ENCODE measurements around the gene KRT73. TPM values are rescaled to one million over a fixed set of nuclear protein-coding genes. Genes with fewer than 3 reads are reported as not detected.

Gene KRT73
- total RNA-seq, 1 experiment from 2014 or later = not detected

- no peak for DNase-seq (ENCODE audit: low read depth)
These were observed 43.1 kb downstream of the KRT73 start for GRCh38 chr12:52575256-52575655.

GRCh38 chr12:52573743-52574142, 44.6 kb downstream of the KRT73 start, which contains the start of gene KRT74:
KRT74 (minus strand) TSS chr12:52573843; CDS start chr12:52573777, 66 bp downstream.
- DNase-seq (ENCODE audit: low read depth) = no peak

- DNase-seq (ENCODE audit: low read depth) = no peak
These were observed 45.1 kb downstream of the KRT73 start for GRCh38 chr12:52573306-52573705.

GRCh38 chr12:52570511-52570910, 47.8 kb downstream of the KRT73 start:
- no peak for DNase-seq (ENCODE audit: low read depth)

GRCh38 chr12:52568111-52568510, 50.2 kb downstream of the KRT73 start:
- no peak for DNase-seq (ENCODE audit: low read depth)

- no peak for DNase-seq (ENCODE audit: low read depth)
These were observed 51.5 kb downstream of the KRT73 start for GRCh38 chr12:52566847-52567291.

GRCh38 chr12:52564582-52564981, 53.8 kb downstream of the KRT73 start:
- DNase-seq (ENCODE audit: low read depth) = no peak

- DNase-seq (ENCODE audit: low read depth) = no peak
These were observed 56.4 kb downstream of the KRT73 start for GRCh38 chr12:52561880-52562449.

- no peak for DNase-seq (ENCODE audit: low read depth)
These were observed 58.4 kb downstream of the KRT73 start for GRCh38 chr12:52559979-52560378.

- DNase-seq (ENCODE audit: low read depth) = no peak
These were observed 59.4 kb downstream of the KRT73 start for GRCh38 chr12:52558781-52559445.

Other genes starting within 250 kb of the KRT73 start
- gene KRT84, start 232.9 kb downstream of the KRT73 start, total RNA-seq (2014; rRNA removed; shearing (Covaris generic)) = not detected in 2 replicates
- gene KRT82, start 212.2 kb downstream of the KRT73 start, total RNA-seq (2014; rRNA removed; shearing (Covaris generic)) = not detected in 2 replicates
- not detected in 2 replicates for gene KRT75, start 184.2 kb downstream of the KRT73 start, total RNA-seq (2014; rRNA removed; shearing (Covaris generic))
- gene KRT6B, start 166.4 kb downstream of the KRT73 start, total RNA-seq (2014; rRNA removed; shearing (Covaris generic)) = not detected in 2 replicates
- gene KRT6C, start 144.8 kb downstream of the KRT73 start, total RNA-seq (2014; rRNA removed; shearing (Covaris generic)) = not detected in 2 replicates
- not detected in 2 replicates for gene KRT6A, start 125.3 kb downstream of the KRT73 start, total RNA-seq (2014; rRNA removed; shearing (Covaris generic))
- not detected in 2 replicates for gene KRT5, start 98.2 kb downstream of the KRT73 start, total RNA-seq (2014; rRNA removed; shearing (Covaris generic))
- gene KRT71, start 65.4 kb downstream of the KRT73 start, total RNA-seq (2014; rRNA removed; shearing (Covaris generic)) = not detected in 2 replicates
- not detected in 2 replicates for gene KRT74, start 44.7 kb downstream of the KRT73 start, total RNA-seq (2014; rRNA removed; shearing (Covaris generic))
- not detected in 2 replicates for gene KRT72, start 17.1 kb downstream of the KRT73 start, total RNA-seq (2014; rRNA removed; shearing (Covaris generic))
- not detected in 2 replicates for gene KRT2, start 33.7 kb upstream of the KRT73 start, total RNA-seq (2014; rRNA removed; shearing (Covaris generic))
- not detected in 2 replicates for gene KRT1, start 61.8 kb upstream of the KRT73 start, total RNA-seq (2014; rRNA removed; shearing (Covaris generic))
- not detected in 2 replicates for gene KRT77, start 85.0 kb upstream of the KRT73 start, total RNA-seq (2014; rRNA removed; shearing (Covaris generic))
- not detected in 2 replicates for gene KRT76, start 158.8 kb upstream of the KRT73 start, total RNA-seq (2014; rRNA removed; shearing (Covaris generic))
- gene KRT3, start 177.6 kb upstream of the KRT73 start, total RNA-seq (2014; rRNA removed; shearing (Covaris generic)) = 0.13 TPM in 1 of 2 replicates, not detected in the other
- gene KRT4, start 195.6 kb upstream of the KRT73 start, total RNA-seq (2014; rRNA removed; shearing (Covaris generic)) = not detected in 2 replicates
- 0.45 and 1.0 TPM in 2 replicates for gene KRT79, start 215.8 kb upstream of the KRT73 start, total RNA-seq (2014; rRNA removed; shearing (Covaris generic))
- 0.13 TPM in 1 of 2 replicates, not detected in the other for gene KRT78, start 230.4 kb upstream of the KRT73 start, total RNA-seq (2014; rRNA removed; shearing (Covaris generic))